ENCODE data around the gene TRAF2. TPM values are rescaled to one million over a fixed set of nuclear protein-coding genes. Genes with fewer than 3 reads are reported as not detected.
A peak's percentile ranks its signal among the peaks of the same experiment; 100 is the strongest.

The TRAF2 gene
- polyA plus RNA-seq, 3 donors, result 1.6 to 6.1 (median 2.0) TPM

DNA sequence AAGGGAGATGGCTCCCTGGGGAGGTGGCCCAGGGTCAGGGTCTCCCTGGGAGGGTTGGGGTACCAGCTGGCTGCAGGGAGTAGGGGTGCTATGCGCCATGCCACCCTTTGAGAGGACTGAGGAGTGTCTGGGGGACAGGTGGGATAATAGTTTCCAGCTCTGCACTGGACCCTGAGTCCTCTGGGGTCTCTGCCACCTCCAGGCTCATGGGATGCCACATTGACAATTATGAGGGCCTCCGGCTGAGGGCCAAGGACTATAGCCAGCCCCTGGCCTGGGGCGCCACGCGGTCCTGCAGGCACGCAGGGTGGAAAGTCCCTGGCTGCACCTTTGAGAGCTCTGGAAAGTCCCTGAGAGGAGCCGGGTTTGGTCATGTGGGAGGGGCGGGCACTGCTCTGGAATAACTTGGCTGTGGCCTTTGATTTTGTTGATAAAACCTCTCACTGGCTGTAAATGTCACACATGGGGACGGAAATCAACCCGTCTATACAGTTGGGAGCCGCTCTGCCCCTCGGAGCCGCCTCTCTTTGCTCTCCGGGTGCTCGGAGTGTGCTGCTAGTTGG, 16.0 kb downstream of the TRAF2 start:
- no peaks in the 10 kb centered on the region for H3K27me3 Mint-ChIP-seq (ENCODE audit: low read depth in 3 of 3)
- TF ChIP-seq, protein P1, sequence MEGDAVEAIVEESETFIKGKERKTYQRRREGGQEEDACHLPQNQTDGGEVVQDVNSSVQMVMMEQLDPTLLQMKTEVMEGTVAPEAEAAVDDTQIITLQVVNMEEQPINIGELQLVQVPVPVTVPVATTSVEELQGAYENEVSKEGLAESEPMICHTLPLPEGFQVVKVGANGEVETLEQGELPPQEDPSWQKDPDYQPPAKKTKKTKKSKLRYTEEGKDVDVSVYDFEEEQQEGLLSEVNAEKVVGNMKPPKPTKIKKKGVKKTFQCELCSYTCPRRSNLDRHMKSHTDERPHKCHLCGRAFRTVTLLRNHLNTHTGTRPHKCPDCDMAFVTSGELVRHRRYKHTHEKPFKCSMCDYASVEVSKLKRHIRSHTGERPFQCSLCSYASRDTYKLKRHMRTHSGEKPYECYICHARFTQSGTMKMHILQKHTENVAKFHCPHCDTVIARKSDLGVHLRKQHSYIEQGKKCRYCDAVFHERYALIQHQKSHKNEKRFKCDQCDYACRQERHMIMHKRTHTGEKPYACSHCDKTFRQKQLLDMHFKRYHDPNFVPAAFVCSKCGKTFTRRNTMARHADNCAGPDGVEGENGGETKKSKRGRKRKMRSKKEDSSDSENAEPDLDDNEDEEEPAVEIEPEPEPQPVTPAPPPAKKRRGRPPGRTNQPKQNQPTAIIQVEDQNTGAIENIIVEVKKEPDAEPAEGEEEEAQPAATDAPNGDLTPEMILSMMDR (IDR thresholded peaks at IDR 0.05), result no peak
- Histone ChIP-seq H4K20me1 (ENCODE audit: insufficient read depth, low read length) (no peaks in the 10 kb centered on the region), H3K27me3 (ENCODE audit: control insufficient read depth in 2 of 2, insufficient read depth in 2 of 2, low read length in 2 of 2) (no peaks in the 10 kb centered on the region), H3K4me2 (replicated peaks; ENCODE audit: extremely low read depth, low read length, poor library complexity, severe bottlenecking) (no peak overlapping the region), H3K36me3 (replicated peaks in 1 of 2; ENCODE audit: control insufficient read depth in 1 of 2, insufficient read depth in 2 of 2, low read length in 2 of 2) (peaks cover 43 to 83% of the 10 kb centered on the region in 2 donors), H3K9me3 (replicated peaks in 1 of 2; ENCODE audit: control insufficient read depth in 1 of 2, insufficient read depth in 1 of 2, low read length in 2 of 2) (no peaks in the 10 kb centered on the region), H3K79me2 (ENCODE audit: insufficient read depth, low read length) (no peaks in the 10 kb centered on the region), H2AFZ (ENCODE audit: insufficient read depth, low read depth, low read length, poor library complexity, severe bottlenecking) (no peak overlapping the region), H3K4me3 (replicated peaks in 1 of 3; ENCODE audit: low read depth in 2 of 3, low read length in 3 of 3) (no peak overlapping the region), H3K4me1 (ENCODE audit: control insufficient read depth in 1 of 2, insufficient read depth in 2 of 2, low read length in 2 of 2) (no peaks in the 10 kb centered on the region), H3K27ac (ENCODE audit: low read depth in 1 of 2, low read length in 2 of 2) (peak overlapping the region in 1 of 2 donors; percentile 42), H3K9ac (ENCODE audit: insufficient read depth, low read length, poor library complexity, severe bottlenecking) (no peak overlapping the region)
- peak overlapping the region in 3 of 7 donors; percentile 20 to 63 (median 36) for H3K27ac Mint-ChIP-seq
- no peak overlapping the region for H3K4me3 Mint-ChIP-seq
- peak in 1 of 3 donors; percentile 34 for DNase-seq
- H3K9me3 Mint-ChIP-seq, result no peaks in the 10 kb centered on the region
- H3K4me1 Mint-ChIP-seq, result peaks cover 2% of the 10 kb centered on the region
- peaks cover 45 to 81% of the 10 kb centered on the region in 2 donors for H3K36me3 Mint-ChIP-seq
- 83% methylated on average over 11 of the region's 15 CpGs for WGBS (ENCODE audit: insufficient coverage)
- intact Hi-C loops (cut with micrococcal nuclease), result no loop called here

DNA sequence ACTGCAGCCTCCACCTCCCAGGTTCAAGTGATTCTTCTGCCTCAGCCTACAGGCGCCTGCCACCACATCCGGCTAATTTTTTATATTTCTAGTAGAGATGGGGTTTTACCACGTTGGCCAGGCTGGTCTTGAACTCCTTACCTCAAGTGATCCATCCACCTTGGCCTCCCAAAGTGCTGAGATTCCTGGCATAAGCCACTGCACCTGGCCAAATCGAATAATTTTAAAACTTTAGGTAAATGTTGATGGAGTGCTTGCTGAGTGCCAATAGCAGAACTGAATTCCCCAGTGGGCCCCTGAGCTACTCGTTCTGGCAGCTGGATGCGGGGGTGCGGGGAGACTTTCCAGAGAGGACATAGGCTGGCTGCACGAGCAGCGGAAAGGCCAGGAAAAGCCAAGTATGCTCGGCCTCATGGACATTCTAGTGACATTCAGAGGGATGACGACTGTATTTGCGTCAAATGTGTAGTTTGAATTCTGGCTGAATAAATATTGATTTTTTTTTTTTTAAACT, 16.8 kb downstream of the TRAF2 start:
- WGBS (ENCODE audit: insufficient coverage), result 97% methylated on average over 8 of the region's 12 CpGs

More for the DNA sequence above, 16.8 kb downstream of the TRAF2 start:
- Mint-ChIP-seq H3K4me3 (no peak overlapping the region), H3K9me3 (peaks cover 0 to under 1% (median 0%) of the 10 kb centered on the region in 7 donors), H3K27me3 (ENCODE audit: low read depth in 3 of 3) (no peaks in the 10 kb centered on the region), H3K4me1 (peaks cover 2% of the 10 kb centered on the region), H3K36me3 (peaks cover 52 to 88% of the 10 kb centered on the region in 2 donors), H3K27ac (peak overlapping the region in 2 of 7 donors; percentile 30 to 33)
- Histone ChIP-seq H3K9me3 (replicated peaks in 1 of 2; ENCODE audit: control insufficient read depth in 1 of 2, insufficient read depth in 1 of 2, low read length in 2 of 2) (no peaks in the 10 kb centered on the region), H3K4me2 (replicated peaks; ENCODE audit: extremely low read depth, low read length, poor library complexity, severe bottlenecking) (no peak overlapping the region), H3K36me3 (replicated peaks in 1 of 2; ENCODE audit: control insufficient read depth in 1 of 2, insufficient read depth in 2 of 2, low read length in 2 of 2) (peaks cover 50 to 89% of the 10 kb centered on the region in 2 donors), H3K4me3 (replicated peaks in 1 of 3; ENCODE audit: low read depth in 2 of 3, low read length in 3 of 3) (no peak overlapping the region), H3K9ac (ENCODE audit: insufficient read depth, low read length, poor library complexity, severe bottlenecking) (no peak overlapping the region), H2AFZ (ENCODE audit: insufficient read depth, low read depth, low read length, poor library complexity, severe bottlenecking) (no peak overlapping the region), H4K20me1 (ENCODE audit: insufficient read depth, low read length) (no peaks in the 10 kb centered on the region), H3K79me2 (ENCODE audit: insufficient read depth, low read length) (no peaks in the 10 kb centered on the region), H3K27me3 (ENCODE audit: control insufficient read depth in 2 of 2, insufficient read depth in 2 of 2, low read length in 2 of 2) (no peaks in the 10 kb centered on the region), H3K27ac (ENCODE audit: low read depth in 1 of 2, low read length in 2 of 2) (no peak overlapping the region), H3K4me1 (ENCODE audit: control insufficient read depth in 1 of 2, insufficient read depth in 2 of 2, low read length in 2 of 2) (no peaks in the 10 kb centered on the region)
- DNase-seq, result no peak
- intact Hi-C loops (cut with micrococcal nuclease), result no loop called here
- TF ChIP-seq, protein P1 (IDR thresholded peaks at IDR 0.05), result no peak
